GM21447 (cell line): ENCODE data around the gene DUSP8.

Experiments
- ATAC-seq: cut with Tn5 transposase; IDR thresholded peaks from one replicate; pipeline ENCODE4 v1.9.1; 2021; ENCODE audit not compliant: unreplicated experiment

Gene DUSP8

GRCh38 chr11:1554981-1555712 is 16.9 kb downstream of the DUSP8 start:
- ATAC-seq: no peak

GRCh38 chr11:1553808-1554594 is 18.1 kb downstream of the DUSP8 start:
- no peak for ATAC-seq

GRCh38 chr11:1549338-1550330 is 22.4 kb downstream of the DUSP8 start:
- ATAC-seq: no peak

DNA sequence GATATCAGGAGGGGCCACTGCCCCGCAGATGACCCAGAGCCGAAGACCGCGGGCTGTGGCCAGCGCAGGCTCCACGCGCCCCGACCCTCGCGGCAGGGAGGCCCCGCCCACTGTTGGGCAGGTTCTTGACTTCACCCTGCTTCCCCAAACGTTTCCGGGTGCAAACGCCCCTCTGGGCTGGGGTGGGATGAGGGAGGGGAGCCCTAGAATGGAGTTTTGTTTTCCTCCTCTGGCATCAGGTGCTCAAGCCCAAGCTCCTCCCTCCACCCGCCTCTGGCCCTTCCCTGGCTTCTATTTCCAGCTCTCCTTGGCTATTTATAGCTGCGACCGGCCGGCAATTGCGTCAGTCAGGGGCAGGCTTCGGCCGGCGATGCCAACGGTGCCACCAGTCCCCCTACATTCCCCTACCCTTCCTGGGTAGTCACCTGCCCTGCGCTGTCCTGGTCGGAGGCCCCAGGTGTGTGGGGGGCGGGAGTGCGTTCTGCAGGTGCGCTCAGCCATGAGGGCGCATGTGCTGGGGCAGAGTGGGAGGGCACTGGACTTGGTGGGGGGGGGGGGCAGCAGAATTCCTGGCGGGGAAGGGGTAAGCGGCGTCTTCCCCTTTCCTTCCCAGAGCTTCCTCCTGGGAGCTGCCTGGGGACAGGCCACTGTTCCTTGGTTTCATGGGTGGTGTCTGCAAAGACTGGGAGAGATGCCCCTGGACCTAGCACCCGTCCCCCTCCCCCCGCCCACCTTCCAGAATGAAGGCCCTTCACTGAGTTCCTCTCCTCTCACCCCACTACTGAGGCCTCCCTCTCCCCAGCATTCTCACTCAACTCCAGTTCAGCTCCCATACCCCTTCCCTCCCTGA is 23.6 kb downstream of the DUSP8 start:
- ATAC-seq: no peak

DNA sequence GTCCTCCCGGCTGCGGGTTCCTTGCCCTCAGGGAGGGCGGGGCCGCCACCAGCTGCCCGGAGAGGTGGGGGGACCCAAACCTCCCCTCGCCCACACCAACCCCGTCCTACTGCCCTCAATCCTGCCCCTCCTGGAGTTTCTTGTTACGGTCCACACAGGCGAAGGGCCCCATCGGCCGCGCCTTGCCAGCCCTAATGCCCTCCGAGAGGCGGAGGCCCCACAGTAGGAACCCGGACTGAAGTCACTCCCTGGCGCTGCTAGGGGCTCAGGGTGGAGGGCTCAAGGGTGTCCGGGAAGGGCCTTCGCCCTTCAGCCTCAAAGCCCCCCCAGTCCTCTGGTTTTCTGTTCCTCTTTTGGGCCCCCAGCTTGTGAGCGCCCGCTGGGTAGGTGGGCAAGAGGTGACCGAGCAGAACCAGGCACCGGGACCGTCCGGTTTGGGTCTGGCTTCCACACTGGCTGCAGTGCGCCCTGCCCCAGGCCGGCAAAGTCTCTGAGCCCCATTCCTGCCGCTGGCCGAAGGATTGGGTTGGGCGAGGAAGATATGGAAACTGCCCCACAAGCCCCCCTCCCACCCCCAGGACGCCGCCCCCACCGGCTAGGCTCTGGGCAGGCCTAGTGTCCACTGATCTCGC is 24.5 kb downstream of the DUSP8 start:
- ATAC-seq: no peak

GRCh38 chr11:1546536-1547466 is 25.3 kb downstream of the DUSP8 start:
- no peak for ATAC-seq

DNA sequence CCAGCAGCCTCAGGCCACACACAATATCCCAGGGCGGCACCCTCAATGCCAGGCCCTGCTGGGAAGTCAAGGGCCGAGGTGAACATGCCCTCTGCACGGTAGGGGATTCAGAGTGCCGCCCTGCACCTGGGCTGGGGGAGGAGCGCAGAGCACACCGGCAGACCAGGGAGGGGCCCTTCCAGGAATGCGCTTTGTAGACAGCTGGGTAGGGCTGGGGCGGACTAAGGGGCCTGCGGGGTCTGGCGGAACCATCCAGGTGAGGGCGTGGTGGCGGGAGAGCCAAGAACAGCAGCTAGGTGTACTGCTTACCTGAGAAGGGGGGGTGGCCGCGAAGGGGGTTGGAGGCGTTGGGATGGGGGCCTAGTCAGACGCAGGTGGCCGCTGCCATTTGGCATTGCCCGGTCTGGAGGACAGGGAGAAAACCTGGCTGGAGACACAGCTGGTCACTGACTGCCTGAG is 26.0 kb downstream of the DUSP8 start:
- no peak for ATAC-seq

DNA sequence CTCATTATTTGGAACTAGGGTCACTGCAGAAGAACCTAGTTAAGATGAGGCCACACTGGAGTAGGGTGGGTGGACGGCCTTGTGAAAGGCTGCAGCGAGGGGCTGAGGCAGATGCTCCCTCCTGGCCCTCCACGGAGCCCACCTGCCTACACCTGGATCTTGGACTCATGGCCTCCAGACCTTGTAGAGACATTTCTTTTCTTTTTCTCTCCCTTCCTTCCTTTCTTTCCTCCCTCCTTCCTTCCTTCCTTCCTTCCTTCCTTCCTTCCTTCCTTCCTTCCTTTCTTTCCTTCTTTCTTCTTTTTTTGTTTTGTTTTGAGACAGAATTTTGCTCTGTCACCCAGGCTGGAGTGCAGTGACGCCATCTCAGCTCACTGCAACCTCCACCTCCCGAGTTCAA is 26.6 kb downstream of the DUSP8 start:
- ATAC-seq: no peak

DNA sequence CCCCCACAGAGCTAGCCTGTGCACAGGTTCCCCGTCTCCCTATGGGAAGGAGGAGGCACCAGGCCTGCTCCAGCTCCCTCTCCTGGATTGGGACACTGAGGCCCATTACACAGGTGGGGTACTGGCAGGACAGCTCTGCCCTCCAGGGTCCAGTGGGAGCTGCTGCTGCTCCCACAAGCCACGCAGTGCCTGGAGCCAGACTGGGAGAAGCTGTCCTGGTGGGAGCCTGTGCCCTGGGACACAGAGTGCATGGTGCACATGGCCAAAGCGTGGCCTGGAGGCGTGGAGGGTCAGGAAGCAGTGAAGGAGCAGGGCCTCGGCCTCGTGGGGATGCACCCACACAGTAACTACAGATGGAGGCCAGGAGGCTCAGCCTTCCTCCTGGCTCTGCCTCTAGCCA is 27.5 kb downstream of the DUSP8 start:
- ATAC-seq: no peak

DNA sequence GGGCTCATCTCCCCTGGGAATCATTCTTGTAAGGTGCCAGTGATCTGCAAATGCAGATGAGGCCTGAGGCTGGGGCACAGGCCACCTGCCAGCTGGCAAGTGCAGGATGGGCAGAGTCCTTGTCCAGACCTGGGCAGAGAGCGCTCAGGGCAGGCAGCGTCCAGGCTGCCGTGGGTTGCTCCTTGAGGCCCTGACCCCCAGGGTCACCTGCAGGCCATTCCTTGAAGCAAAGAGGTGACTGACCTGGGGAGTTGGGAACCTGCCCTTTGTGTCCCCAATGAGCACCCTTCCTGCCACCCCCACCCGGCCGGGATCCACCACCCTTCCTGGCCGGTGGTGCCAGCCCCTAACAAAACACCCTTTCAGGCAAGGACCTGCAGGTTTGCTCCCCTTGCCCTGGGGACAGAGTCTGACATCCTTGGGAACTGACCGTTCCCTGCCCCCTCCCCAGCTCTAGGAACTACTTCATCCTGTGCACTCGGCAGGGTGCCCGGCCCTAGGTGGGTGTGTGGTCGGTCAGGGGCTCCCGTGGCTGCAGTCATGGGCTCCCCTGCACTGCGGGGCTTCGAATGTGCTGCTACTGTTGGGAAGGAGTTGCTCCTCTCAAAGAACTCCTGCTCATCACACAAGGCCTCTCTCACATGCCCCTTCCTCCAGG is 28.3 kb downstream of the DUSP8 start:
- ATAC-seq: no peak

DNA sequence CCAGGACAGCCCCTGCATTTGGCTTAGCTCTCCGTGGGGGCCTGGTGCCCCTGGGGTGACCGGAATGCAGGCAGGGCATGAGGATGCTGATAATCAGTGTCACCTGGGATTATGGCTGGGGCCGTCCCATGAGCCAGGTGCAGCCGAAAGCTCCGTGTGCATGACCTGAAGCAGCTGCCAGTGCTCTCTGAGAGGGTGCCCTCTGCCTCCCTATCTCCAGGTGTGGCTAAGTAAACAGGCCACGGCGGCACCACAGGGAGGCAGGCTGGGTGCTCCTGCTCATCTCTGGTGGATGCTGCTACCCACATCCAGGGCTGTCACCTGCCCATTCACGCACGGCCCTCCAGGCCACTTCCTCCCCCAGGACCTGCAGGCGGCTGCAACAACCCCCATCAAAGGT is 29.8 kb downstream of the DUSP8 start:
- ATAC-seq: no peak

DNA sequence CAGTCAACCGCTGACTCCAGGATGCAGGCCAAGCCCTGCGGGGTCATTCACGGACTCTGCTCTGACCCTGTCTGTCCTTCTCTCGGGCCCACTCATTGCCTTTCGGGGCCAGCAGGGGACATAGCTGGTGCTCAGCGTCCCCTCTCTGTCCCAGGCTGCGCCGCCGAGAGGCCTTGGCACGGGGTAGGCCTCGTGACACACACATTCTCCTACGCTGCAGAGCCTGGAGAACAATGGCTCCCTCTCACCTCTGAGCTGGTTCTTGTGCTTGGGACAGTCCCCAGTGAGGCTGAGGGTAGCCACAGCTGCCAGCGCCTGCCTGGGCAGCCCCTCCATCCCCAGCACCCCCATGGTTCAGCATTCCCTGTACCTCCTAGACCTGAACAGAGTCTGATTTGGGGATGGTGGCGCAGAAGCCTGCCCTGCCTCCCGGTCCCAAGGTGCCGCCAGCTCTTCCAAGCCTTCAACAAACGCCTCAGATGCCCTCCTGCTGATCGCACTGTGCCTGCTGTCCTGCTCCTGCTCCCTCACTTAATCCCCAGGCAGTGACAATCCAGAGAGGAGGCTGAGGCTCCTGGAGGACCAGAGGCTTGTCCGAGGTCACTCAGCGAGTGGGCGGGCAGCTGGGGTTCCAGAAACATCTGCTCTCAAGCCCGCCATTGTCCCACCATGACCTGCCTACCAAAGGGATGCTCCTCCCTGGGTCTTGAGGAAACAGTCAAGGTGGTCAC is 30.4 kb downstream of the DUSP8 start:
- no peak for ATAC-seq

DNA sequence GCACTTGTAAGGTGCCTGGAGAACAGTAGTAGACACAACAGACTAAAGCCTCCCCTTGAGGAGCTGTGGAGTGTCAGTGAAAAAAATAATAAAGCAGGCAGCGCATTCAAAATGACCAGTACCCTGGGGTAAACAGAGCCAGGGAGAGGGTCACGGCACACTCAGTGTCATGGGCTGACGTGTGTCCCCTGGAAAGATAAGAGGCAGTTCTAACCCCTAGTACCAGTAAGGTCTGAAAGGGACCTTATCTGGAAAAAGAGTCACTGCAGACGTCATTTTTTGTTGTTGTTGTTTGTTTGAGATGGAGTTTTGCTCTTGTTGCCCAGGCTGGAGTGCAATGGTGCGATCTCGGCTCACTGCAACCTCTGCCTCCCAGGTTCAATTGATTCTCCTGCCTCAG is 32.0 kb downstream of the DUSP8 start:
- no peak for ATAC-seq

DNA sequence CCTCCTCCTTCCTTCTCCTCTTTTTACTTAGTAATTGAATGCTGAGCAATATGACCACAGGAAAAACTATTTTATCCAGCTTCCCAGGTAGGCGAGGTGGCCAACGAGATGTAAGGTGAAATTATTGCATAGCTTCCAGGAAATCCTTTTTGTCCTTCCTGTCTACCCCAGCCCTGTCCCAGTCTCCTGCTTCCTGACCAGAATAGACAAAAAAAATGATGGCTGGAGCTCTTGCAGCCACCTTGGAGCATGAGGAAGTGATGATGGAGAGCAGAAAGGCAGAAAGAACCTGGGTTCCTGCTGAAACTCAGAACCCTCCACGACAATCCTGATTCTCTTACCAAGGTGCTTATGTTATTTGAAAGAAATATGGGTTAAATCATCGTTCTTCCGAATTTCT is 33.9 kb downstream of the DUSP8 start:
- no peak for ATAC-seq

DNA sequence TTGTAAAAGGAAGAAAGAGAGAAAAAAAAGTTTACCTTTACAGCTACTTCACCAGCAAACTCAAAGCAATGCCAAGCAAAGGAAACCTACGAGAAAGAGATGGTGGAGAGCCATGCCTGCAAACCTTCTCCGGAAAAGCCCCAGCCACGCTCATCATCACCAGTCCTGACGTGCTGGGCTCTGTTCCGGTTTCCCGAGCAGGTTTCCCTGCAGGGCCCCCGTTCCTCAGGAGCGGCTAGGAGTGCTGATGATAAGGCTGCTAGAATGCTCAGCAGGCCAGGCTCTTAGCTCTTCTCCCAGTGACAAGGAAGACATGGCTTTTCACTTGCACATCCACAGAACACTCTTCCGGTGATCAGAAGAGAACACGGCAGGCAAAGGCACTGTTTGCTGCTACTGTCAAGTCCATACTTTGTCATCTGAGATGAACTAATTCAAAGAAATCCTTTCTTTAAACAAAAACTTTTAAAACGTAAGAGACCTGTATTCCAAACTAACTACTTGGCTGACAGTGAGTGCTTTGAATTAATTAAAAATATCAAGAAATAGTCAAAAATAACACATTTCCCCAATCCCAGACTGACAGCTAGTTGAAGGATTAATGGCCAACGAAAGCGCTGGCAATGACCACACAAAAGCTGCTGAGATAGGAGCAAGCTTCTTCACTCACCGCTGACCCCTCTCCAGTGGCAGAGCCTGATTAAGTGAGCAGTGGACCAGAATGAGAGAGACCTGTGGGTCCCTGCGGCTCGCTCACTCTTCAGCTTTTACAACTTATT is 35.8 kb downstream of the DUSP8 start:
- ATAC-seq: no peak

DNA sequence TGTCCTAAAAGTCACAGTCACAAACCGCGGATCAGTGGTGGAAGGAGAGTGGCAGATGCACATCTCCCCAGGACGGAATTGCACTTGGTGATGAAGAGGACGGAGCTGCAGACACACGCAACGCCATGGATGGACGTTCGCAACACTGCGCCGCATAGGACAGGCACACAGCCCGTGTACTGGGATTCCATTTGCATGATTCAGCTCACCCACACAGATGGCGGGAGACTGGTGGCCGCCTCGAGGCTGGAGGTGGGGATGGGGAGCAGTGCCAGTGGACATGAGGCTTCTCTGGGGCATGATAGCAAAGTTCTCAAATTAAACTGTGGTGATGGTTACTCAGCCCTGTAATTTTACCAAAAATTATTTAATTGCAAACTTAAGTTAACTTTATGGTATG is 37.4 kb downstream of the DUSP8 start:
- ATAC-seq: no peak

- no peak for ATAC-seq
These were observed 37.9 kb downstream of the DUSP8 start for GRCh38 chr11:1534171-1534570.
